NCI-H128 (cell line): ENCODE measurements around the gene OLFML3.
A peak's percentile ranks its signal among the peaks of the same experiment; 100 is the strongest.

Source experiments
- DNase-seq: peaks from one replicate; lab custom pipeline; 2025; ENCODE audit not compliant: unreplicated experiment; lab: John Stamatoyannopoulos, UW

The OLFML3 gene, protein sequence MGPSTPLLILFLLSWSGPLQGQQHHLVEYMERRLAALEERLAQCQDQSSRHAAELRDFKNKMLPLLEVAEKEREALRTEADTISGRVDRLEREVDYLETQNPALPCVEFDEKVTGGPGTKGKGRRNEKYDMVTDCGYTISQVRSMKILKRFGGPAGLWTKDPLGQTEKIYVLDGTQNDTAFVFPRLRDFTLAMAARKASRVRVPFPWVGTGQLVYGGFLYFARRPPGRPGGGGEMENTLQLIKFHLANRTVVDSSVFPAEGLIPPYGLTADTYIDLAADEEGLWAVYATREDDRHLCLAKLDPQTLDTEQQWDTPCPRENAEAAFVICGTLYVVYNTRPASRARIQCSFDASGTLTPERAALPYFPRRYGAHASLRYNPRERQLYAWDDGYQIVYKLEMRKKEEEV

DNA sequence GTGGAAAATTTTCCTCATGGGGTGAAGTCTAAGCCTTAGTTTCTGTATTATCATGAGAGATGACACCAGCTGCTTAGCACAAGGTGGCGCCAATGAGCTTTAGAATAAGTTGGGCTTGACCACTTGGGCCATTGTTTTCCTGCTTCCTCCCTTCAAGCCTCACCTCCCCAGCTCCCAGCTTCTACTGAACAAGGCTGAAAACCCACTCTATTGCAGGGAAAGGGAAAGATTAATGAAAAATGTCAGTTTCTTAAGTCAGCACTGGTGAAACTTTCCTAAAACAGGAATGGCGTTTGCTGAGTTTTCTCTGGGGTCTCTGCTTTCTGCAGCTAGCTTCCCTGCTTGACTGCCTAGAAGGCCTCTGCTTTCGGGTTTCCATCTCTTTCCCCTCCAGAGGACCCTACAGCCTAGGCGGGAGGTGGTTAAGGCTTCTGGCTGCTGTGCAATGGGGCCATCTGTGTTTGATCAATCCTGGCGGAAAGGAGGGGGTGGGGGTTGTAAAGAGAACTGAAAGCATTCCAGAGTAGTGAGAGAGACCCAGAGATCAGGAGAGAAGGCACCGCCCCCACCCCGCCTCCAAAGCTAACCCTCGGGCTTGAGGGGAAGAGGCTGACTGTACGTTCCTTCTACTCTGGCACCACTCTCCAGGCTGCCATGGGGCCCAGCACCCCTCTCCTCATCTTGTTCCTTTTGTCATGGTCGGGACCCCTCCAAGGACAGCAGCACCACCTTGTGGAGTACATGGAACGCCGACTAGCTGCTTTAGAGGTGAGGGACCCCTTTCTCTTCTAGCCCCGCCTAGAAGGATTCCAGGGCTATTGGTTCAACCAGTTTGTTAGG lies at the start of gene OLFML3:
OLFML3 (plus strand) TSS at position 612 of the 840 bp plus-strand sequence; CDS start at position 655, 43 bp downstream.
- peak; percentile 43 for DNase-seq

DNA sequence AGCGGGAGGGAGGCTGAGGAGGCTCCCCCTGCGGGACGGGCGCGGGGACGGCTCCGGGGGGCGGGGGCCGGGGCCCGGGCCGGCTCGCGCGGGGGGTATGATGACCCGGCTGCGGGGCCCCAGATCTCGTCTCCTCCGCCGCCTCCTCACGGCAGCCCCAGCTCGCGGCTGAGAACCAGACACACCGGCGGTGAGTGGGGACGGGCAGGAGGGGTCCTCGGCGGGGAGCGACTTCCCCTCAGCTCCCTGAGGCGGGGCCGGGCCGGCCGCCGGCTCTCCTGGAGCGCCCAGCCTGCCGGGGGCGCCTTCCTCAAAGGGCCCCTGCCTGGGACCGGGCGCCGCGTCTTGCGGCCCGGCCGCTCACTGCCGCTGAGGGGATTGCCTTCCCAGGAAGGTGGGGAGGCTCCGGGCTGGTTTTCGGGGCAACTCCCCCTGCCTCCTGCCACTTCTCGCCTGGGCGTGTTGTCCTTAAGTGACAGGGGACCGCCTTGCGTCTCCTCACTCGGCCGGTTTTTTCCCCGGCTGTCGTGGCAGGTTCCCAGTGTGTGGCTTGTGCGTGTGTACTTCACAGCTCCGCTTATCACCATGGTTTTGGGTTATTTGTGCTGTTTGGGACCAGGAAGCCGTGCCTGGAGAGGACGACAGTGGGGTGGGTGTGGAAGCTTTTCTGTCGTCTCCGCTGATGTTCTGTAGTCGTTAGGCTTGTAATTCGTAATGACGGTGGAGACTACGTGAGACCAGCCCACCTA lies 49.4 kb upstream of the OLFML3 start:
- DNase-seq = no peak

DNA sequence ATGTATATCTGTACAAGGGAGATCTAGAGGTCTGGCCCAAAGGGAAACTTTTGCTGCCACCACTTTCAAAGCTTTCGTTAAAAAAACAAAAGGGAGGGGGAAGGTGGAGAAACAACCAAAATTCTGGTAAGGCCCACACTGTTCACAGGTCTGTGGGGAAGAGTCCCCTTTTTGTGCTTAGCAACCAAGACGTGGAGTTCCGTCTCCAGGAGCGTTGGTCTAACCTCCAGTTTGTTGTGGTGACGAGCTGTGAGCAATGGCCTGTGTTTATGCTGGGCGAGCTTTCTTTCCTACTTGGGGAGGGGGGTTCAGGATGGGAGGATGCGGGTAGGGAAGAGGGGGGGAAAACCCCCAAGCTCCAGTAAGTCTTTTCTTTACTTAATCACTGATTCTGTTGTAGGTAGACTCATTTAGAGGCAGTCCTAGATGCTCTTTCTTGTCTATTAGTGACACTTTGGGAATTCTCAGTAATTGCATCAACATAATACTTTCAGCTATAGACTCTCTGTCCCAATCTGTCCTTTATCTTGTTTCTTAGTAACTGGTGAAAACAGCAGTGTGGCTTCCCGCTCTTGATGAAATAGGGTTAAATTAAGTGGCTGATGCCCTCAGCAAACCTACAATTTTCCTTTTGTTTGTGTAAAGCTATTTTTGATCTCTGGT lies 48.6 kb upstream of the OLFML3 start:
- DNase-seq = no peak

DNA sequence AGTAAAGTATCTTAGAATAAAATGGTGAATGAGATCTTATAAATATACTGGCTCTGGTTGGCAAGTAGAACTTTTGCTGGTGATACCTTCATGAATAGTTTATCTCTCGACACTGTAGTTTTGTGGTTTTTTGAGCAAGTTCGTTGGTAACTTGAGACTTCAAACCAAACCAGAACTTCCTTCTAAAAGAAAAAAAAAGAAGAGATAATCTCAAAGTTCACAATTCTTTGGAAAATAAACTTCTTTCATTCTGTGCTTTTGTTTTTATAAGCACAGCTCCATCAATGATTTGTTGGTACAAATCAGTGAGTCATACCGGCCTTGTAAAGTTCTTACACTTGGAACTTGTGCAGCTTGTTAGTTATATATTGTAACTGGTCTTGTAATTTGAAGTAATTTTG lies 47.8 kb upstream of the OLFML3 start:
- DNase-seq = no peak

DNA sequence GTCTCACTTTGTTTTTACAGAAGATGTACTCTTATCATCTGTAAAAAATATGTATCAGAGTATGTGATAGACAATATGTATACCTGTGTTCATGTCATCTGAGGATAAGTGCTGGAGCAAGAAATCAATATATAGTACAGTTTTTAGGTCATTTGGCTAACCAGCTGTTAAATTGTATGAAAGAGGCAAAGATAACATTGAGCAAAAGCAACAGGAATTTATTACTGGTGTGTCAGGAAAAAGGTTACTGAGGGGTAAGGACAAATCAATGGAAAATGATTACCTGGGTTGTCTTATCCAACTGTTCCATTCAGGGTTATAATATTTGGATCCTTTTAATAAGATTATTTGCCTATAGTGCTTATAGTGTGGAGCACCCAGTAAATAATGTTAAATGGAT lies 45.3 kb upstream of the OLFML3 start:
- DNase-seq = no peak

DNA sequence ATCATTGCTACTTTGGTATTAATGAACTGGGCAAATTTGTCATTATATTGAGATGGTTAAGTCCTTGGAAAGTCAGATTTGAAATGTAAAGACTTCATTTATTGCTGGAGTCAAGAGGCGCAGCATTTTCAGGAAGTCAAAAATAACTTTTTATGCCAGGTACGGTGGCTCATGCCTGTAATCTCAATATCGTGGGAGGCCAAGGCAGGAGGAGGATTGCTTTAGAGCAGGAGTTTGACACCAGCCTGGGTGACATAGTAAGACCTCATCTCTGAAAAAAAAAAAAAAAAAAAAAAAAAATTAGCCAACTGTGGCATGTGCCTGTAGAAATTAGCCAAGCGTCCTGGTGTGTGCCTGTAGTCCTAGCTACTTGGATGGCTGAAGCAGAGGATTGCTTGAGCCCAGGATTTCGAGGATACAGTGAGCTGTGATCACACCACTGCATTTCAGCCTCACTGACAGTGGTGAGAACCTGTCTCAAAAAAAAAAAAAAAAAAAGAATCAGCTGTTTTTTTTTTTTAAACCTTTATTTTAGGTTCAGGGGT lies 44.7 kb upstream of the OLFML3 start:
- no peak for DNase-seq

DNA sequence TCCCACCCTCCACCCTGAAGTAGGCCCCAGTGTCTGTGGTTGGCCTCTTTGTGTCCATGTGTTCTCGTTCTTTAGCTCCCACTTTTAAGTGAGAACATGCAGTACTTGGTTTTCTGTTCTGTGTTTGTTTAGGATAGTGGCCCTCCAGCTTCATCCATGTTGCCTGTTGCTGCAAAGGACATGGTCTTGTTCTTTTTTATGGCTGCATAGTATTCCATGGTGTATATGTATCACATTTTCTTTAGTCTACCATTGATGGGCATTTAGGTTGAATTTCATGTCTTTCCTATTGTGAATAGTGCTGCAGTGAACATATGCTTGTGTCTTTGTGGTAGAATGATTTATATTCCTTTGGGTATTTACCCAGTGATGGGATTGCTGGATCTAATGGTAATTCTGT lies 44.1 kb upstream of the OLFML3 start:
- DNase-seq = no peak

DNA sequence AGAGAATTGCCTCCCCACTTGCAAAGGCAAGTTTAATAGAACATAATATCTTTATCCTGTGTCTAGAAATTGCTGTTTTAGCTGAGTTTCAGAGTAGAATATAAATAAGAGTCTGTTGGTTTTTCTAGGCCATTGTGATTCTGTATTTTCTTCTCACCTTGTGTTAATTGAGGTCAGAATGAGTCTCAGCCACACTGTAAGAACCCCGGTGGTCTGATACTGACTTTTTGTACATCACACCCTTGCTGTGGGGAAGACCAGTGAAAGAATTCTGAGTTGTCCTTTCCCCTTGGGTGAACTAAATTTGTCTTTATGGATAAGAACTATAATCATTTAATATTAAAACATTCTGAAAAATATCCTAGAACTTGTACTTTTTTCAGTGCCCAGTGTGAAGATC lies 43.3 kb upstream of the OLFML3 start:
- no peak for DNase-seq

DNA sequence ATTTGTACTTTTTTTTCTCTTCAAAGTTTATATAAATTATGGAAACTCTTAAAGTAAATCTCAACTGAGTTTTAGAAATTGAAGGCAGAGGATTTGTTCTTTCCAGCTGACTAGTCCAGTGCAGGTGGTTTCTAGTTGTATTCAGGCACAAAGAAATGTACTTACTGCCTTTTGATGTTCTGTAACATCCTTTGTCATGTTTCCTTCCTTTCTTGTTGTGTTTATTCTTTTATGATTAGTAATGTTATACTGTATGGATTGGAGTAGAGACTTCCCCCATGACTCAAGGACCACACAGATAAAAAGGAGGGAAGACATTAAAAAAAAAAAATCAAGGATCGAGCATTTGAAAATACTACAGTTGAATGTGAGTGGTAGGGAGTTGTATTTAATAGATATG lies 42.1 kb upstream of the OLFML3 start:
- DNase-seq = no peak

DNA sequence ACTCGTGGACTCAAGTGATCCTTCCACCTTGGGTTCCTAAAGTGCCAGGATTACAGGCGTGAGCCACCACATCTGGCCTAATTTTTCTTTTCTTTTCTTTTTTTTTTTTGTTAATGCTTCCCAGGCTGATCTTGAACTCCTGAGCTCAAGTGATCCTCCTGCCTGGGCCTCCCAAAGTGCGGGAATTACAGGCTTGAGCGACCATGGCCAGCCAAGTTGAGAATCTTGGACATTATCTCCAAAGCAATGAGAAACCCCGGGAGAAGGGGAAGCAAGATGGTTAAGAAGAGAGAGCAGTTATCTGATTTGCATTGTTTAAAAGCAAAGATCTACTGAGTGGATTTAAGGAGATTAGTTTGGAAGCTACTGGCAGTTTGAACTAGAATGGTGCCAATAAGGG lies 41.1 kb upstream of the OLFML3 start:
- no peak for DNase-seq

DNA sequence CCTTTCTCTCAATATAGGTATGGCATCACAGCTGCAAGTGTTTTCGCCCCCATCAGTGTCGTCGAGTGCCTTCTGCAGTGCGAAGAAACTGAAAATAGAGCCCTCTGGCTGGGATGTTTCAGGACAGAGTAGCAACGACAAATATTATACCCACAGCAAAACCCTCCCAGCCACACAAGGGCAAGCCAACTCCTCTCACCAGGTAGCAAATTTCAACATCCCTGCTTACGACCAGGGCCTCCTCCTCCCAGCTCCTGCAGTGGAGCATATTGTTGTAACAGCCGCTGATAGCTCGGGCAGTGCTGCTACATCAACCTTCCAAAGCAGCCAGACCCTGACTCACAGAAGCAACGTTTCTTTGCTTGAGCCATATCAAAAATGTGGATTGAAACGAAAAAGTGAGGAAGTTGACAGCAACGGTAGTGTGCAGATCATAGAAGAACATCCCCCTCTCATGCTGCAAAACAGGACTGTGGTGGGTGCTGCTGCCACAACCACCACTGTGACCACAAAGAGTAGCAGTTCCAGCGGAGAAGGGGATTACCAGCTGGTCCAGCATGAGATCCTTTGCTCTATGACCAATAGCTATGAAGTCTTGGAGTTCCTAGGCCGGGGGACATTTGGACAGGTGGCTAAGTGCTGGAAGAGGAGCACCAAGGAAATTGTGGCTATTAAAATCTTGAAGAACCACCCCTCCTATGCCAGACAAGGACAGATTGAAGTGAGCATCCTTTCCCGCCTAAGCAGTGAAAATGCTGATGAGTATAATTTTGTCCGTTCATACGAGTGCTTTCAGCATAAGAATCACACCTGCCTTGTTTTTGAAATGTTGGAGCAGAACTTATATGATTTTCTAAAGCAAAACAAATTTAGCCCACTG lies 38.7 kb upstream of the OLFML3 start:
- no peak for DNase-seq

DNA sequence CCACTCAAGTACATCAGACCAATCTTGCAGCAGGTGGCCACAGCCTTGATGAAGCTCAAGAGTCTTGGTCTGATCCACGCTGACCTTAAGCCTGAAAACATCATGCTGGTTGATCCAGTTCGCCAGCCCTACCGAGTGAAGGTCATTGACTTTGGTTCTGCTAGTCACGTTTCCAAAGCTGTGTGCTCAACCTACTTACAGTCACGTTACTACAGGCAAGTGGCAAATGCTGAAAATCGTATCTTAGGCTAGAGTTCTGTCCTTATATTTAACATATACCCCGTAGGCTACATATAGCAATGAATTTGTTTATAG lies 38.1 kb upstream of the OLFML3 start:
- no peak for DNase-seq

DNA sequence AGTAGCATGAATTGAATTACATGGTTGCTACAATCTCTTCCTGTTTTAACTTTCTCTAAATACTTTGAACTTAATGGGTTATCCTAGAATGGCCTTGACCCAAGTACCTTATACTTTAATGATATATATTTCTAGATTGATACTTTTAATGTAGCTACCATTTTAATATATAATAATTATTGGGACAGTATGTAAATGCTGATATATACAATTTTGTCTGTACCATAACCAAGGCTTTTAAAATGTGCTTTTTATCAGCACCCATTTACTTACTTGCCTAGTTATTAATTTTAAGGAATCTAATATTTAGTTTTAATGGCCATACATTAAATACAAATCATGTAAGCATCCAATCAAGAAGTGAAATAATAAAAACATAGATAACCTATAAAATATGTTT lies 36.7 kb upstream of the OLFML3 start:
- DNase-seq = no peak

DNA sequence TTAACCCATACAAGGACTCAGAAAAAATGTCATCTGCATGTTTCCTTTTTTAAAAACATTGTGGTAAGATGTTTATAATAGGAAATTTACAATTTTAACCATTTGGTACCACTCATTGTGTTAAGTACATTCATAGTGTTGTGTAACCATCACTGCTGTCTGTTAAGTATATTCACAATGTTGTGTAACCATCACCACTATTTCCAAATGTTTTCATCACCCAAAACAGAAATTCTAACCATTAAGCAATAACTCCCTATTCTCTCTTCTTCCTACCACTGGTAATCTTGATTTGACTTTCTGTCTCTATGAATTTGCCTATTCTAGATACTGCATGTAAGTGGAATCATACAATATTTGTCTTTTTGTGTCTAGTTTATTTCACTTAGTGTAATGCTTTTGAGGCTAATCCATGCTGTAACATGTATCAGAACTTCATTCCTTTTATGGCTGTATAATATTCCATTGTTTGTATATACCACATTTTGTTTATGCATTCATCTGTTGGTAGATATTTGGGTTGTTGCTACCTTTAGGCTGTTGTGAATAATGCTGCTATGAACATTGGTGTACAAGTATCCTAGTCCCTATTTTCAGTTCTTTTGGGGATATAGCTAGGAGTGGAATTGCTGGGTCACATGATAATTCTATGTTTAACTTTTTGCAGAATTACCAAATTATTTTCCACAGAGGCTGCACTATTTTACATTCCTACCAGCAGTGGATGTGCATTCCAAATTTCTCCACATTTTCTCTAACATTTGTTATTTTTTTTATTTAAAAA lies 36.1 kb upstream of the OLFML3 start:
- no peak for DNase-seq

DNA sequence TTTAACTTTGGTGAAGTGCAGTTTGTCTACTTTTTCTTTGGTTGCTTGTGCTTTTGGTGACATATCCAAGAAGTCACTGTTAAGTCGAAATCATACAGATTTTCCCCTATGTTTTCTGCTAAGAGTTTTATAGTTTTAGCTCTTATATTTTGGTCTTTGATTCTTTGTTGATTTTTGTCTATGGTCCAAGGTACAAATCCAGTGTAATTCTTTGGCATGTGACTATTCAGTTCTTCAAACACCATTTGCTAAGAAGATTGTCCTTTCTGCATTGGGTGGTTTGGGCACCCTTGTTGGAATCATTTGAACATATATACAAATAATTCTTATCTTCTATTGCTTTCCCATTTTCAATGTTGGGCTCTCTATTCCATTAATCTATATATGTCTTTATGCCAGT lies 33.9 kb upstream of the OLFML3 start:
- no peak for DNase-seq

DNA sequence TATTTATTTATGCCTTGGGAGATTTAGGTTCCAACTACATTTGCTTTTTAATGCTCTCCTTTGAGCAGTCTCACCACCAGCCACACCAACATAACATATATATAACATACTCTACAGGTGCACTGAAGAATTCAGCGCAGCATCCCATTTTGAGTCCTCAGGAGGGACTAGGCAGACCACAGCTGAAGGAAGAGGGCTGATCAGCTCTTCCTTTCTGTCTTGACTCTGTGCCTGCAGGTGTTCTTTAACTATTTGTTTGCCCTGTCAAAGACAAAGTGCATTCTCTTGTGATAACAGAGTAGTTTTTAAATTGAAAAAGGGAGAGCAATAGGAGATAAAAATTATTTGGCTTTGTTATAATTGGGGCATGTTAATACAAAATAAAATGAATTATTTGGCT lies 33.2 kb upstream of the OLFML3 start:
- no peak for DNase-seq

DNA sequence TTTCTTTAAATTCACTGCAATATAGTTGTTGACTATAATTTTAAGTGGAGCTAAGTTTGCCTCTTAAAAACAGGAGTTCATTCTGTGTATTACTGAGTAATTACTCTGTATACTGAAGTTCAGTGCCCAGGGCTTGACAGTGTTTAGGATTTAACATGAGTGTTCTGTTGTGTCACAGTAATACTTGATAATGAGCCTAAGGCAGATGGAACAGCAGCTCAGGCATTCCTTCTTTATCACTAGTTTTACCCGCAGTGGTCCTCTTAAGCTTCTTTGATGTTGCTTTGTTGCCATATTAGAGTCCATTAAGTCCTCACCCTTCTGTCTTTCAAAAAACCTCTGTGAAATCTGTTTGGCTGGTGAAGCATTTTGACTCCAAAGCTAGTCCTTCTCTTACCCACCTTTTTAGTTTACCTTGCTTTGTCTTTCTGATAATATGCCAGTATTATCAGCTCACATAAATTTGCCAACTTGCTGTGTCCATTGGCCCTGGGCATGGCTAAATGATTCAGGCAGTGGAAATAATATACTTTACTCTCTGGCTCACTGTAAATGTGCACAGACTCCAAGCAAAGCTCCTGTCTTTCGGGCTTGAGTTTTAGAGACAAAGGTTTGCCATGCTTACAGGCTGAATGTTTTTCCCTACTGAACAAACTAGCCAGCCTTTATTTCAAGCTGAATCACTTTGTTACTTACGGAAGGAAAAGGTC lies 32.4 kb upstream of the OLFML3 start:
- DNase-seq = no peak

DNA sequence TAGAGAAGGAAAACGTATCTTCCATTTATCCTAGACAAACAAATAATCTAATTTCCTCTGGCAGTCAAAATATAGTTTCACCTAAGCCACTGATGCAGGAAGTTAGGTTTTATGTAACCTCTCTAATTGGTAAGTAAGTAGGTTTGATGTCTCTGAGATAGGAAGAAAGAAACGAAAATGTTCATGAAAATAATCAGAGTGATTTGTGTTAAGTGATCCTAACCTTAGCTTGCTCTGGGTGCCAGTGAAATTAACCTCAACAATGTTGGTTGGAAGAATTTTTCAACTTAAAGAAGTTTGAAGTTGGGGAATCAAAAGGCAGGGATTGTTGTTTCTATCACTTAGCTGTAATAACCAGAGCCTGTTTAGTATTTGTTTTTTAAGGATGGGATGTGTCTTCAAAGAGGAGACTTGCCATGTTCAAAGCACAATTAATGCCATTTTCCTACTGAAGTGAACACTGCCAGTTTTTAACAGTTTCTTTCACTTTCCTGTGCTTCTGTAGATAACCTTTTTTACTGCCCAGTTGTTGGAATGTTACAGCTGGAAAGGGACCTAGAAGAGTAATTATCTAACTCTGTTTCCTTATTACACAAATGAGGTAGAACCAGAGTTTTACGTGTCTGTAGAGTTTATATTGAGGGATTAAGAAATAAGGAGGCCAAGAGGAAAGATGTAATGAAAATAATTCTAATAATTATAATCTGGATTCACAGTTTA lies 31.7 kb upstream of the OLFML3 start:
- no peak for DNase-seq
